Effector memory CD4-positive, alpha-beta T cell (primary cell): Measurements from ENCODE around the gene MBNL2.
"Not testable (repeated sequence)": the region's sequence is repeated elsewhere in the genome, so short reads cannot be mapped to it uniquely, and the experiment has no call there.

Experiments
- DNase-seq, 3 donors: peaks; one replicate each; pipeline ENCODE4 v3.0.0-alpha.2; 2020
- H3K27ac ChIP-seq: 2 replicates; pipeline ENCODE4 v1.7.0; 2013; ENCODE audit warnings: mild to moderate bottlenecking, low read length, moderate library complexity; ENCODE audit not compliant: insufficient read depth, poor library complexity, severe bottlenecking
- H3K27me3 ChIP-seq: replicated peaks from 2 replicates; pipeline ENCODE4 v1.7.0; 2013; ENCODE audit warnings: mild to moderate bottlenecking, low read length; ENCODE audit not compliant: insufficient read depth, control insufficient read depth, poor library complexity, severe bottlenecking
- H3K36me3 ChIP-seq: 2 replicates; pipeline ENCODE4 v1.7.0; 2013; ENCODE audit warnings: mild to moderate bottlenecking, low read length, moderate library complexity; ENCODE audit not compliant: control insufficient read depth, insufficient read depth
- H3K4me1 ChIP-seq: 2 replicates; pipeline ENCODE4 v1.7.0; 2013; ENCODE audit warnings: low read length, mild to moderate bottlenecking; ENCODE audit not compliant: control insufficient read depth, insufficient read depth, poor library complexity, severe bottlenecking
- H3K4me3 ChIP-seq: 2 replicates; pipeline ENCODE4 v1.7.0; 2013; ENCODE audit warnings: low read length, low read depth, mild to moderate bottlenecking; ENCODE audit not compliant: insufficient read depth, poor library complexity, severe bottlenecking
- H3K9me3 ChIP-seq: 2 replicates; pipeline ENCODE4 v1.7.0; 2013; ENCODE audit warnings: mild to moderate bottlenecking, low read length, moderate library complexity; ENCODE audit not compliant: control insufficient read depth

The MBNL2 gene

GRCh38 chr13:97352012-97352411 lies 129.9 kb downstream of the MBNL2 start:
- not testable (repeated sequence) for H3K27me3 ChIP-seq, H3K4me1 ChIP-seq, H3K9me3 ChIP-seq, DNase-seq, H3K27ac ChIP-seq, H3K4me3 ChIP-seq
- peaks cover 30% of the 10 kb centered on the region for H3K36me3 ChIP-seq

- Histone ChIP-seq H3K9me3 (no peaks in the 10 kb centered on the region), H3K27ac (no peak overlapping the region), H3K36me3 (peaks cover 22% of the 10 kb centered on the region), H3K27me3 (no peaks in the 10 kb centered on the region), H3K4me3 (no peak overlapping the region), H3K4me1 (no peaks in the 10 kb centered on the region)
- DNase-seq, result no peak
Measured at GRCh38 chr13:97352815-97353214, 130.7 kb downstream of the MBNL2 start.

- Histone ChIP-seq H3K9me3 (no peaks in the 10 kb centered on the region), H3K27me3 (no peaks in the 10 kb centered on the region), H3K4me1 (no peaks in the 10 kb centered on the region), H3K36me3 (peaks cover 11% of the 10 kb centered on the region), H3K27ac (no peak overlapping the region), H3K4me3 (no peak overlapping the region)
- no peak for DNase-seq
Measured at GRCh38 chr13:97353927-97354675, 132.0 kb downstream of the MBNL2 start.

GRCh38 chr13:97354808-97355207 lies 132.7 kb downstream of the MBNL2 start:
- Histone ChIP-seq H3K36me3 (peaks cover 4% of the 10 kb centered on the region), H3K9me3 (no peaks in the 10 kb centered on the region), H3K4me1 (no peaks in the 10 kb centered on the region), H3K27ac (no peak overlapping the region), H3K4me3 (no peak overlapping the region), H3K27me3 (no peaks in the 10 kb centered on the region)
- DNase-seq, result no peak

GRCh38 chr13:97356592-97356991 lies 134.5 kb downstream of the MBNL2 start:
- Histone ChIP-seq H3K36me3 (no peaks in the 10 kb centered on the region), H3K4me1 (no peaks in the 10 kb centered on the region), H3K9me3 (no peaks in the 10 kb centered on the region), H3K27ac (no peak overlapping the region), H3K27me3 (no peaks in the 10 kb centered on the region), H3K4me3 (no peak overlapping the region)
- DNase-seq, result no peak

- H3K36me3 ChIP-seq, result no peaks in the 10 kb centered on the region
- H3K9me3 ChIP-seq, result no peaks in the 10 kb centered on the region
- DNase-seq, result peak; percentile 6 to 19 (median 10)
- H3K27ac ChIP-seq, result no peak overlapping the region
- no peaks in the 10 kb centered on the region for H3K27me3 ChIP-seq
- H3K4me1 ChIP-seq, result no peaks in the 10 kb centered on the region
- no peak overlapping the region for H3K4me3 ChIP-seq
Measured at GRCh38 chr13:97359181-97360057, 137.3 kb downstream of the MBNL2 start.

GRCh38 chr13:97360610-97361009 lies 138.5 kb downstream of the MBNL2 start:
- DNase-seq, result no peak

GRCh38 chr13:97364031-97364430 lies 141.9 kb downstream of the MBNL2 start:
- Histone ChIP-seq H3K4me3 (no peak overlapping the region), H3K36me3 (no peaks in the 10 kb centered on the region), H3K9me3 (no peaks in the 10 kb centered on the region), H3K27me3 (no peaks in the 10 kb centered on the region), H3K27ac (no peak overlapping the region), H3K4me1 (peaks cover 4% of the 10 kb centered on the region)
- no peak for DNase-seq

More at GRCh38 chr13:97360610-97361009, 138.5 kb downstream of the MBNL2 start:
- Histone ChIP-seq H3K36me3 (no peaks in the 10 kb centered on the region), H3K27ac (no peak overlapping the region), H3K4me3 (no peak overlapping the region), H3K27me3 (no peaks in the 10 kb centered on the region), H3K9me3 (no peaks in the 10 kb centered on the region), H3K4me1 (no peaks in the 10 kb centered on the region)

- Histone ChIP-seq H3K36me3 (no peaks in the 10 kb centered on the region), H3K27me3 (no peaks in the 10 kb centered on the region), H3K9me3 (no peaks in the 10 kb centered on the region)
Measured at GRCh38 chr13:97364827-97365226, 142.7 kb downstream of the MBNL2 start.

GRCh38 chr13:97366172-97366688 lies 144.1 kb downstream of the MBNL2 start:
- H3K27ac ChIP-seq, result no peak overlapping the region
- H3K36me3 ChIP-seq, result no peaks in the 10 kb centered on the region
- DNase-seq, result no peak
- H3K9me3 ChIP-seq, result no peaks in the 10 kb centered on the region
- H3K27me3 ChIP-seq, result no peaks in the 10 kb centered on the region
- H3K4me3 ChIP-seq, result no peak overlapping the region
- H3K4me1 ChIP-seq, result peaks cover 4% of the 10 kb centered on the region

More at GRCh38 chr13:97364827-97365226, 142.7 kb downstream of the MBNL2 start:
- Histone ChIP-seq H3K27ac (no peak overlapping the region), H3K4me1 (peaks cover 4% of the 10 kb centered on the region), H3K4me3 (no peak overlapping the region)
- no peak for DNase-seq
